HCT116 (cell line): ENCODE data around the gene USP26.

ENCODE experiments used
- CEBPB ChIP-seq: IDR thresholded peaks from 2 replicates; pipeline ENCODE4 v1.6.1; 2012; ENCODE audit warnings: low read depth
- EZH2 ChIP-seq: fragments of 200-600 bp; sonication (generic); IDR thresholded peaks from 2 replicates; pipeline ENCODE4 v1.6.1; 2017; ENCODE audit warnings: antibody characterized with exemption, mixed run types
- JUND ChIP-seq: IDR thresholded peaks from 2 replicates; pipeline ENCODE4 v1.6.1; 2012
- POLR2A ChIP-seq: IDR thresholded peaks from 2 replicates; pipeline ENCODE4 v1.7.0; 2011; ENCODE audit warnings: borderline replicate concordance; ENCODE audit not compliant: insufficient read depth, insufficient read length; ENCODE audit errors: extremely low read depth
- POLR2AphosphoS5 ChIP-seq: IDR thresholded peaks from 2 replicates; pipeline ENCODE4 v1.6.1; 2011; ENCODE audit warnings: mild to moderate bottlenecking, low read depth, low read length, moderate library complexity
- SIN3A ChIP-seq: IDR thresholded peaks from 2 replicates; pipeline ENCODE4 v1.6.1; 2012; ENCODE audit warnings: low read depth
- SRF ChIP-seq: IDR thresholded peaks from 2 replicates; pipeline ENCODE4 v1.6.1; 2012; ENCODE audit warnings: low read depth
- ZBTB33 ChIP-seq: IDR thresholded peaks from 2 replicates; pipeline ENCODE4 v1.6.1; 2011; ENCODE audit warnings: mild to moderate bottlenecking, low read length, moderate library complexity; ENCODE audit not compliant: insufficient replicate concordance; ENCODE audit errors: extremely low read depth
- ZNF274 ChIP-seq: fragments of 200-500 bp; sonication (Bioruptor generic); IDR thresholded peaks from 2 replicates; pipeline ENCODE4 v1.6.1; 2014; ENCODE audit warnings: mild to moderate bottlenecking, low read depth, low read length, inconsistent platforms
- TF ChIP-seq, protein P1 (sequence below), 3 experiments: fragments of 200-600 bp in 1 of 3; sonication (generic) in 1 of 3; IDR thresholded peaks in 2 of 3; conservative IDR thresholded peaks in 1 of 3; 2 replicates each; pipeline ENCODE4 v1.5.1; 2012 to 2017; ENCODE audit warnings: low read depth in 2 of 3, low read length in 2 of 3, antibody characterized with exemption in 1 of 3, borderline replicate concordance in 1 of 3, control low read depth in 1 of 3, mild to moderate bottlenecking in 1 of 3, mixed read lengths in 1 of 3, mixed run types in 1 of 3, moderate library complexity in 1 of 3; ENCODE audit not compliant: insufficient read depth in 1 of 3

- TF ChIP-seq, protein P1, sequence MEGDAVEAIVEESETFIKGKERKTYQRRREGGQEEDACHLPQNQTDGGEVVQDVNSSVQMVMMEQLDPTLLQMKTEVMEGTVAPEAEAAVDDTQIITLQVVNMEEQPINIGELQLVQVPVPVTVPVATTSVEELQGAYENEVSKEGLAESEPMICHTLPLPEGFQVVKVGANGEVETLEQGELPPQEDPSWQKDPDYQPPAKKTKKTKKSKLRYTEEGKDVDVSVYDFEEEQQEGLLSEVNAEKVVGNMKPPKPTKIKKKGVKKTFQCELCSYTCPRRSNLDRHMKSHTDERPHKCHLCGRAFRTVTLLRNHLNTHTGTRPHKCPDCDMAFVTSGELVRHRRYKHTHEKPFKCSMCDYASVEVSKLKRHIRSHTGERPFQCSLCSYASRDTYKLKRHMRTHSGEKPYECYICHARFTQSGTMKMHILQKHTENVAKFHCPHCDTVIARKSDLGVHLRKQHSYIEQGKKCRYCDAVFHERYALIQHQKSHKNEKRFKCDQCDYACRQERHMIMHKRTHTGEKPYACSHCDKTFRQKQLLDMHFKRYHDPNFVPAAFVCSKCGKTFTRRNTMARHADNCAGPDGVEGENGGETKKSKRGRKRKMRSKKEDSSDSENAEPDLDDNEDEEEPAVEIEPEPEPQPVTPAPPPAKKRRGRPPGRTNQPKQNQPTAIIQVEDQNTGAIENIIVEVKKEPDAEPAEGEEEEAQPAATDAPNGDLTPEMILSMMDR (IDR thresholded peaks at IDR 0.05 in 2 of 3, conservative IDR thresholded peaks at IDR 0.05 in 1 of 3; ENCODE audit: borderline replicate concordance in 1 of 3, insufficient read depth in 1 of 3, low read depth in 2 of 3, low read length in 2 of 3) = no peak
- TF ChIP-seq EZH2 (no peak), POLR2A (no peak), POLR2AphosphoS5 (no peak), JUND (no peak), ZBTB33 (no peak), ZNF274 (no peak), SIN3A (no peak), SRF (no peak), CEBPB (no peak)
These were observed 14.9 kb downstream of the USP26 start for GRCh38 chrX:133081990-133082389.
